ENCODE results near the gene HDAC9.

HDAC9 gene

GRCh38 chr7:18808026-18808425, 312.5 kb downstream of the HDAC9 start:
- H3K27ac ChIP-seq (ENCODE audit: low read depth, low read length) = no peak overlapping the region
- no peak overlapping the region for H3K9ac ChIP-seq (ENCODE audit: low read length)
- no peaks in the 10 kb centered on the region for H3K9me2 ChIP-seq (replicated peaks; ENCODE audit: insufficient read depth, low read length)
- H3K9me3 ChIP-seq (ENCODE audit: insufficient read depth, low read length) = no peaks in the 10 kb centered on the region
- H3F3A ChIP-seq (ENCODE audit: insufficient read depth) = no peaks in the 10 kb centered on the region
- no peak for TF ChIP-seq CTCF (IDR thresholded peaks at IDR 0.05; ENCODE audit: insufficient read depth, low read length, poor library complexity, severe bottlenecking)
- TF ChIP-seq EZH2phosphoT487 (conservative IDR thresholded peaks at IDR 0.05; ENCODE audit: low read length) = no peak
- H2AFZ ChIP-seq (ENCODE audit: low read depth, low read length, severe bottlenecking) = no peak overlapping the region
- H3K79me2 ChIP-seq (ENCODE audit: insufficient read depth, low read length) = no peaks in the 10 kb centered on the region
- H3K36me3 ChIP-seq (ENCODE audit: low read length) = no peaks in the 10 kb centered on the region
- no peak overlapping the region for H3K4me3 ChIP-seq (ENCODE audit: insufficient read depth, low read length, poor library complexity, severe bottlenecking)
- no peaks in the 10 kb centered on the region for H3K27me3 ChIP-seq (ENCODE audit: low read length)
- H3K4me2 ChIP-seq (ENCODE audit: low read depth, low read length, poor library complexity, severe bottlenecking) = no peak overlapping the region
- no peaks in the 10 kb centered on the region for H4K20me1 ChIP-seq (ENCODE audit: low read depth, low read length)

GRCh38 chr7:18815261-18815960, 319.9 kb downstream of the HDAC9 start:
- H3K27ac ChIP-seq (ENCODE audit: low read depth, low read length) = no peak overlapping the region
- H3K9ac ChIP-seq (ENCODE audit: low read length) = no peak overlapping the region
- no peaks in the 10 kb centered on the region for H3K9me3 ChIP-seq (ENCODE audit: insufficient read depth, low read length)
- H3K79me2 ChIP-seq (ENCODE audit: insufficient read depth, low read length) = no peaks in the 10 kb centered on the region
- H3K27me3 ChIP-seq (ENCODE audit: low read length) = no peaks in the 10 kb centered on the region
- H4K20me1 ChIP-seq (ENCODE audit: low read depth, low read length) = no peaks in the 10 kb centered on the region
- H3K9me2 ChIP-seq (replicated peaks; ENCODE audit: insufficient read depth, low read length) = no peaks in the 10 kb centered on the region
- H3K36me3 ChIP-seq (ENCODE audit: low read length) = no peaks in the 10 kb centered on the region
- no peak overlapping the region for H3K4me2 ChIP-seq (ENCODE audit: low read depth, low read length, poor library complexity, severe bottlenecking)
- no peak overlapping the region for H3K4me3 ChIP-seq (ENCODE audit: insufficient read depth, low read length, poor library complexity, severe bottlenecking)
- H3F3A ChIP-seq (ENCODE audit: insufficient read depth) = no peaks in the 10 kb centered on the region
- no peak overlapping the region for H2AFZ ChIP-seq (ENCODE audit: low read depth, low read length, severe bottlenecking)
- TF ChIP-seq EZH2phosphoT487 (conservative IDR thresholded peaks at IDR 0.05; ENCODE audit: low read length) (no peak), CTCF (IDR thresholded peaks at IDR 0.05; ENCODE audit: insufficient read depth, low read length, poor library complexity, severe bottlenecking) (no peak)

GRCh38 chr7:18820981-18821380, 325.4 kb downstream of the HDAC9 start:
- no peak for TF ChIP-seq EZH2phosphoT487 (conservative IDR thresholded peaks at IDR 0.05; ENCODE audit: low read length)
- Histone ChIP-seq H3K4me2 (ENCODE audit: low read depth, low read length, poor library complexity, severe bottlenecking) (no peak overlapping the region), H4K20me1 (ENCODE audit: low read depth, low read length) (no peaks in the 10 kb centered on the region), H3F3A (ENCODE audit: insufficient read depth) (no peaks in the 10 kb centered on the region), H3K9ac (ENCODE audit: low read length) (no peak overlapping the region), H3K27ac (ENCODE audit: low read depth, low read length) (no peak overlapping the region), H3K4me3 (ENCODE audit: insufficient read depth, low read length, poor library complexity, severe bottlenecking) (no peak overlapping the region), H2AFZ (ENCODE audit: low read depth, low read length, severe bottlenecking) (no peak overlapping the region), H3K9me3 (ENCODE audit: insufficient read depth, low read length) (no peaks in the 10 kb centered on the region), H3K9me2 (replicated peaks; ENCODE audit: insufficient read depth, low read length) (no peaks in the 10 kb centered on the region), H3K36me3 (ENCODE audit: low read length) (no peaks in the 10 kb centered on the region), H3K27me3 (ENCODE audit: low read length) (no peaks in the 10 kb centered on the region), H3K79me2 (ENCODE audit: insufficient read depth, low read length) (no peaks in the 10 kb centered on the region)

GRCh38 chr7:18821554-18821953, 326.0 kb downstream of the HDAC9 start:
- no peak overlapping the region for H3K4me3 ChIP-seq (ENCODE audit: insufficient read depth, low read length, poor library complexity, severe bottlenecking)
- H3F3A ChIP-seq (ENCODE audit: insufficient read depth) = no peaks in the 10 kb centered on the region
- no peaks in the 10 kb centered on the region for H3K9me3 ChIP-seq (ENCODE audit: insufficient read depth, low read length)
- H3K79me2 ChIP-seq (ENCODE audit: insufficient read depth, low read length) = no peaks in the 10 kb centered on the region
- no peaks in the 10 kb centered on the region for H3K9me2 ChIP-seq (replicated peaks; ENCODE audit: insufficient read depth, low read length)
- H3K27me3 ChIP-seq (ENCODE audit: low read length) = no peaks in the 10 kb centered on the region
- no peak for TF ChIP-seq CTCF (IDR thresholded peaks at IDR 0.05; ENCODE audit: insufficient read depth, low read length, poor library complexity, severe bottlenecking)
- TF ChIP-seq EZH2phosphoT487 (conservative IDR thresholded peaks at IDR 0.05; ENCODE audit: low read length) = no peak
- no peak overlapping the region for H2AFZ ChIP-seq (ENCODE audit: low read depth, low read length, severe bottlenecking)
- no peak overlapping the region for H3K9ac ChIP-seq (ENCODE audit: low read length)
- H4K20me1 ChIP-seq (ENCODE audit: low read depth, low read length) = no peaks in the 10 kb centered on the region
- no peaks in the 10 kb centered on the region for H3K36me3 ChIP-seq (ENCODE audit: low read length)
- H3K27ac ChIP-seq (ENCODE audit: low read depth, low read length) = no peak overlapping the region
- H3K4me2 ChIP-seq (ENCODE audit: low read depth, low read length, poor library complexity, severe bottlenecking) = no peak overlapping the region
